HG02981 (cell line): ENCODE measurements around the gene ACBD6.

Experiments
- ATAC-seq: cut with Tn5 transposase; IDR thresholded peaks from one replicate; pipeline ENCODE4 v1.9.1; 2021; ENCODE audit warnings: mild to moderate bottlenecking, moderate library complexity; ENCODE audit not compliant: unreplicated experiment

Gene ACBD6

GRCh38 chr1:180259431-180260338 is 242.7 kb downstream of the ACBD6 start:
- ATAC-seq = no peak

- ATAC-seq = no peak
Observed at GRCh38 chr1:180258935-180259334, 243.4 kb downstream of the ACBD6 start.

- ATAC-seq = no peak
Observed at GRCh38 chr1:180258290-180258689, 244.1 kb downstream of the ACBD6 start.

GRCh38 chr1:180257486-180257885 is 244.9 kb downstream of the ACBD6 start:
- no peak for ATAC-seq

- ATAC-seq = no peak
Observed at GRCh38 chr1:180257028-180257386, 245.4 kb downstream of the ACBD6 start.

GRCh38 chr1:180256341-180257027 is 245.9 kb downstream of the ACBD6 start:
- ATAC-seq = no peak

GRCh38 chr1:180255536-180256340 is 246.6 kb downstream of the ACBD6 start:
- no peak for ATAC-seq

GRCh38 chr1:180254854-180255253 is 247.5 kb downstream of the ACBD6 start:
- no peak for ATAC-seq

- ATAC-seq = no peak
Observed at GRCh38 chr1:180254496-180254819, 247.9 kb downstream of the ACBD6 start.

GRCh38 chr1:180253585-180254495 is 248.5 kb downstream of the ACBD6 start:
- no peak for ATAC-seq

GRCh38 chr1:180252638-180253536 is 249.5 kb downstream of the ACBD6 start:
- ATAC-seq = peak; percentile 64

GRCh38 chr1:180251526-180252305 is 250.7 kb downstream of the ACBD6 start:
- no peak for ATAC-seq

GRCh38 chr1:180250883-180251509 is 251.4 kb downstream of the ACBD6 start:
- ATAC-seq = no peak

- no peak for ATAC-seq
Observed at GRCh38 chr1:180250499-180250770, 251.9 kb downstream of the ACBD6 start.

GRCh38 chr1:180249725-180250498 is 252.5 kb downstream of the ACBD6 start:
- no peak for ATAC-seq

GRCh38 chr1:180248731-180249681 is 253.4 kb downstream of the ACBD6 start:
- ATAC-seq = no peak

GRCh38 chr1:180248176-180248575 is 254.2 kb downstream of the ACBD6 start:
- no peak for ATAC-seq
